Right atrium auricular region (tissue), 2 donors: Measurements from ENCODE around the gene SH3TC1. TPM values are rescaled to one million over a fixed set of nuclear protein-coding genes. Genes with fewer than 3 reads are reported as not detected.

Experiments used
- DNase-seq: peaks from one replicate; pipeline ENCODE4 v3.0.0-alpha.2; 2019; ENCODE audit warnings: low spot score
- H3K27ac ChIP-seq, 2 donors: fragments of 200-600 bp; sonication (generic); 1 replicate in 1 of 2; 2 replicates in 1 of 2; pipeline ENCODE4 v1.5.1; 2016 to 2019
- H3K27me3 ChIP-seq, 2 donors: fragments of 200-600 bp; sonication (generic); one replicate each; pipeline versions ENCODE4 v1.5.1 to v1.6.0; 2017 to 2019
- H3K36me3 ChIP-seq: fragments of 200-600 bp; sonication (generic); one replicate; pipeline ENCODE4 v1.5.1; 2016
- H3K4me1 ChIP-seq, 2 donors: fragments of 200-600 bp; sonication (generic); one replicate each; pipeline versions ENCODE4 v1.5.1 to v1.6.0; 2017 to 2019
- H3K4me3 ChIP-seq, 2 donors: fragments of 200-600 bp; sonication (generic); 1 replicate in 1 of 2; 2 replicates in 1 of 2; pipeline ENCODE4 v1.5.1; 2017 to 2019; ENCODE audit warnings: mild to moderate bottlenecking in 1 of 2, moderate library complexity in 1 of 2
- H3K9me3 ChIP-seq, 2 donors: fragments of 200-600 bp; sonication (generic); one replicate each; pipeline ENCODE4 v1.5.1; 2019
- CTCF ChIP-seq, 2 donors: fragments of 200-600 bp; sonication (generic); IDR thresholded peaks; one replicate each; pipeline ENCODE4 v1.5.1; 2019; ENCODE audit warnings: antibody characterized with exemption in 2 of 2
- total RNA-seq, 2 donors: library from RNA; depleted of rRNA; stranded (reverse); fragments of >200 nt; gene quantifications; one replicate each; pipeline ENCODE4 v1.1.0, GENCODE V29; 2016

Gene SH3TC1
- total RNA-seq, 2 donors from 2014 or later, result 8.9 to 13.9 TPM

- peaks cover 4 to 14% of the 10 kb centered on the region in 2 donors for H3K9me3 ChIP-seq
- no peak for DNase-seq
- no peak overlapping the region for H3K27ac ChIP-seq
- peak in 1 of 2 donors; percentile 24 for TF ChIP-seq CTCF (IDR thresholded peaks at IDR 0.05)
- no peak overlapping the region for H3K4me3 ChIP-seq
- H3K36me3 ChIP-seq, result no peaks in the 10 kb centered on the region
- peaks cover 0 to under 1% of the 10 kb centered on the region in 2 donors for H3K4me1 ChIP-seq
- no peaks in the 10 kb centered on the region for H3K27me3 ChIP-seq
These were observed 33.7 kb upstream of the SH3TC1 start for GRCh38 chr4:8165374-8165896.

GRCh38 chr4:8167291-8167690, 31.8 kb upstream of the SH3TC1 start:
- no peak overlapping the region for H3K4me3 ChIP-seq
- no peaks in the 10 kb centered on the region for H3K4me1 ChIP-seq
- H3K9me3 ChIP-seq, result peaks cover 4 to 14% of the 10 kb centered on the region in 2 donors
- no peak overlapping the region for H3K27ac ChIP-seq
- TF ChIP-seq CTCF (IDR thresholded peaks at IDR 0.05), result no peak
- DNase-seq, result no peak
- H3K27me3 ChIP-seq, result no peaks in the 10 kb centered on the region
- H3K36me3 ChIP-seq, result no peaks in the 10 kb centered on the region

GRCh38 chr4:8167815-8168214, 31.3 kb upstream of the SH3TC1 start:
- no peaks in the 10 kb centered on the region for H3K27me3 ChIP-seq
- no peak for TF ChIP-seq CTCF (IDR thresholded peaks at IDR 0.05)
- H3K9me3 ChIP-seq, result peaks cover 4 to 14% of the 10 kb centered on the region in 2 donors
- no peaks in the 10 kb centered on the region for H3K4me1 ChIP-seq
- no peak overlapping the region for H3K4me3 ChIP-seq
- no peaks in the 10 kb centered on the region for H3K36me3 ChIP-seq
- DNase-seq, result no peak
- H3K27ac ChIP-seq, result no peak overlapping the region

- no peak overlapping the region for H3K27ac ChIP-seq
- no peaks in the 10 kb centered on the region for H3K36me3 ChIP-seq
These were observed 30.9 kb upstream of the SH3TC1 start for GRCh38 chr4:8168232-8168631.

GRCh38 chr4:8168832-8169598, 30.1 kb upstream of the SH3TC1 start:
- H3K36me3 ChIP-seq, result no peaks in the 10 kb centered on the region
- no peak overlapping the region for H3K4me3 ChIP-seq
- no peak overlapping the region for H3K27ac ChIP-seq
- H3K27me3 ChIP-seq, result no peaks in the 10 kb centered on the region
- TF ChIP-seq CTCF (IDR thresholded peaks at IDR 0.05), result no peak
- DNase-seq, result no peak
- no peaks in the 10 kb centered on the region for H3K4me1 ChIP-seq
- peaks cover 4 to 14% of the 10 kb centered on the region in 2 donors for H3K9me3 ChIP-seq

More at GRCh38 chr4:8168232-8168631, 30.9 kb upstream of the SH3TC1 start:
- DNase-seq, result no peak
- Histone ChIP-seq H3K27me3 (no peaks in the 10 kb centered on the region), H3K4me3 (no peak overlapping the region), H3K4me1 (no peaks in the 10 kb centered on the region), H3K9me3 (peaks cover 4 to 14% of the 10 kb centered on the region in 2 donors)
- TF ChIP-seq CTCF (IDR thresholded peaks at IDR 0.05), result peak in 1 of 2 donors; percentile 37
